Spinal cord (tissue), 10 donors: ENCODE measurements around the gene CGB8. TPM values are rescaled to one million over a fixed set of nuclear protein-coding genes. Genes with fewer than 3 reads are reported as not detected.
"Not testable (repeated sequence)": the region's sequence is repeated elsewhere in the genome, so short reads cannot be mapped to it uniquely, and the experiment has no call there.

Experiments
- DNase-seq, 6 donors: peaks; one replicate each; pipeline versions ENCODE4 v3.0.0 to v3.0.0-alpha.2; 2013 to 2015; ENCODE audit warnings: low spot score in 6 of 6, low read depth in 4 of 6
- H3K27ac ChIP-seq: one replicate; pipeline ENCODE4 v1.5.1; 2013; ENCODE audit warnings: low read depth, low read length, control low read depth
- H3K27me3 ChIP-seq: one replicate; pipeline ENCODE4 v1.6.1; 2013; ENCODE audit warnings: low read length; ENCODE audit not compliant: control insufficient read depth, insufficient read depth
- H3K36me3 ChIP-seq: one replicate; pipeline ENCODE4 v1.6.1; 2013; ENCODE audit warnings: low read length; ENCODE audit not compliant: control insufficient read depth, insufficient read depth
- H3K4me1 ChIP-seq: one replicate; pipeline ENCODE4 v1.6.1; 2013; ENCODE audit warnings: low read length; ENCODE audit not compliant: control insufficient read depth, insufficient read depth
- H3K4me3 ChIP-seq: one replicate; pipeline ENCODE4 v1.5.1; 2013; ENCODE audit warnings: low read depth, low read length, control low read depth
- H3K9me3 ChIP-seq: one replicate; pipeline ENCODE4 v1.6.1; 2013; ENCODE audit warnings: low read length; ENCODE audit not compliant: control insufficient read depth, insufficient read depth
- WGBS: methylation state at CpG from one replicate; pipeline ENCODE4 v1.1.5; 2013; ENCODE audit warnings: missing lambda C conversion rate; ENCODE audit not compliant: insufficient coverage; 5-methylcytosine and 5-hydroxymethylcytosine counted together
- polyA plus RNA-seq, 2 donors: library from polyadenylated mRNA; unstranded; fragments of 120-200 nt; gene quantifications; one replicate each; pipeline ENCODE4 v1.2.1, GENCODE V29; 2013; ENCODE audit not compliant: insufficient read length in 2 of 2
- total RNA-seq, 2 donors: library from RNA; depleted of rRNA in 1 of 2; stranded (reverse); fragments of 120-200 nt in 1 of 2; fragments of >200 nt in 1 of 2; gene quantifications; one replicate each; pipeline versions ENCODE4 v1.2.3 to v1.2.4, GENCODE V29; 2013 to 2014
- donor health status: healthy.

The CGB8 gene
- total and polyA plus RNA-seq, 4 donors, result 0.72 TPM; not detected in 3

DNA sequence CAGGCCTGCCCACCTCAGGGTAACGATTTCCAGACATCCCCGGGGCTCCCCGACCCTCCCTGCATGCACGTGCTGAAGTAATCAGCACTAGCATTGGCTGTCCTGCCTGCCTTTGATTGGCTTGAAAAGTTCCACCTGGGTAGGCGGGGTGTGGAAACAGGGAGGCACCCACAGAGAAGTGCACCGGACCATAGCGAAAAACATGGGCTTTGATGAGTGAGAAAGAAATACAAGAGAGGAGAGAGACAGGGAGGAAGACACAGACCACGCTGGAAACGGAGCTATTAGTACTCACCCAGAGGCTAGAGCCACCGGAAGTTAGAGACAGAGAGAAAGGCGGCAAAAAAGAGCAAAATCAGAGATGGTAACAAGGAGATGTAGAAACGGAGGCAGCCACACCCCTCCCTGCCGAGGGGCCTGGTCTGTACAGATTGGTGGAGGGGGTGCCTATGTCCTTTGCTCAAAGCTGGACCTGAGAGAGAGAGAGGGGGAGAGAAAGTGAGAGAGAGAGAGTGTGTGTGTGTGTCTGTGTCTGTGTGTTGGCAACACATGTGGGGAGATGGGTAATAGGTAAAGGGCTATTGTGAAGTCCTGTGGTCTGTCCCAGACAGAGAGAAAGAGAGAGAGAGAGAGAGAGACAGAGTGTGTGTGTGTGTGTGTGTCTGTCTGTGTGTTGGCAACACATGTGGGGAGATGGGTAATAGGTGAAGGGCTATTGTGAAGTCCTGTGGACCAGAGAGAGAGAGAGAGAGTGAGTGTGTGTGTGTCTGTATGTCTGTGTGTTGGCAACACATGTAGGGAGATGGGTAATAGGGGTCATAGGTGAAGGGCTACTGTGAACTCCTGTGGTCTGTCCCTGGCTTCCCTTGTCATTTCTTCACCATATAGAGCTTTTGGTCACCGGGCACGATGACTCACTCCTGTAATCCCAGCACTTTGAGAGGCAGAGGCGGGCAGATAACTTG lies 27.7 kb downstream of the CGB8 start:
- Histone ChIP-seq H3K4me3 (no peak overlapping the region), H3K27ac (no peak overlapping the region), H3K36me3 (peaks cover 7% of the 10 kb centered on the region), H3K9me3 (no peaks in the 10 kb centered on the region), H3K4me1 (peaks cover 31% of the 10 kb centered on the region), H3K27me3 (peaks cover 45% of the 10 kb centered on the region)
- DNase-seq, result no peak
- WGBS, result 45% methylated on average over 11 of the region's 16 CpGs

DNA sequence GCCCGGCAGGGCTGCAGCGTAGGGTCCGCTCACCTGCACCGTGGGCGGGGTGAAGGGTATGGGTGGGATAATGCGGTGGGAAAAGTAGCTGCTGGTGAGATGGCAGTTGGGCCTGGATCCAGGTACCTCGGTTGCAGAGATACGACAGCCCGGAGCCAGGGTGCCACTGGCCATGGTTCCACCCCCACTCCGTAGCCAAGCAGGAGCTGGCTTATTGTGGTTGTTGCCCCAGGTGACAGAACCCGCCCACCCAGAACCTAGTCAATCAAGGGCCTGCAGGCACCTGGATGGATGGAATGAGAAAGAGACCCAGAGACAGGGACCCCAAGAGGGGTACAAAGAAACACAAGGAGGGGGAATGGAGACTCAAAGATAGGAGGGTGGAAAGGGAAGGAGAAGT lies 28.6 kb downstream of the CGB8 start:
- no peak overlapping the region for H3K27ac ChIP-seq
- DNase-seq, result no peak
- peaks cover 31% of the 10 kb centered on the region for H3K4me1 ChIP-seq
- peaks cover 45% of the 10 kb centered on the region for H3K27me3 ChIP-seq
- H3K9me3 ChIP-seq, result no peaks in the 10 kb centered on the region
- H3K36me3 ChIP-seq, result peaks cover 16% of the 10 kb centered on the region
- WGBS, result 70% methylated on average over 10 of the region's 11 CpGs
- H3K4me3 ChIP-seq, result no peak overlapping the region

DNA sequence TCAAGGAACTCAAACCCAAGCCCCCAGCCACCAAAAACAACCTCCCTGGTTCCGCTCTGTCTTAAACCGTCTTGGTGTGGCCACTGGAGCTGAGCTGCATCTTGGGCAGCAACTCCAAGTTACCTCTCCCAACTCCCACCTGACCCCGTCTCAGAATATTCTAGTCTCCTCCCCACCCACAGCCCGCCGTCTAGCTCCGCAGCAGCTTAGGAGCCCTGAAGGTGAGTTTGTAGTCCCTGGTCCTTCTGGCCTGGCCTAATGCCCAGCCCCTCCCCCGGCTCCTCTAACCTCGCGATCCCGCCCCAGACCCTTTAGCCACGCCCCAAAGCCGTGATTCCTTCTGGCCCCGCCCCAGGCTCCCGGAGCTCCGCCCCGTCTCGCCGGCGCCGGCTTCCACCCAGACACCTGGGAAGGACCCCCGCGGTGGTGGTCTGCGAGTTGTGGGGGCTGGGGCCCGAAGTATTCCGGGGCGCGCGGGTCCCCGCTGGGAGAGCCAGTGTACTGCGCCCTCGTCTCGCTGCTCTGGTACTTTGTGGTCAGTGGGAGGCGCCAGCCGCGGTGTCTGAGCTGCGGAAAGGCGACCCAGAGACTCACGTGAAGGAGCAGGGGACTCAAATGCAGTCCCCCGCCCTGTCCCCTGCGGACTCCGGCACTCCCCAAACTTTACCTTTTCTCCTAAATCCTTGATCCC lies 29.5 kb downstream of the CGB8 start:
- WGBS, result 10% methylated on average over 39 of the region's 41 CpGs
- peak in 1 of 6 donors; percentile 28 for DNase-seq
- no peak overlapping the region for H3K4me3 ChIP-seq
- no peak overlapping the region for H3K27ac ChIP-seq
- peaks cover 45% of the 10 kb centered on the region for H3K27me3 ChIP-seq
- H3K36me3 ChIP-seq, result peaks cover 26% of the 10 kb centered on the region
- H3K4me1 ChIP-seq, result peaks cover 31% of the 10 kb centered on the region
- H3K9me3 ChIP-seq, result no peaks in the 10 kb centered on the region

DNA sequence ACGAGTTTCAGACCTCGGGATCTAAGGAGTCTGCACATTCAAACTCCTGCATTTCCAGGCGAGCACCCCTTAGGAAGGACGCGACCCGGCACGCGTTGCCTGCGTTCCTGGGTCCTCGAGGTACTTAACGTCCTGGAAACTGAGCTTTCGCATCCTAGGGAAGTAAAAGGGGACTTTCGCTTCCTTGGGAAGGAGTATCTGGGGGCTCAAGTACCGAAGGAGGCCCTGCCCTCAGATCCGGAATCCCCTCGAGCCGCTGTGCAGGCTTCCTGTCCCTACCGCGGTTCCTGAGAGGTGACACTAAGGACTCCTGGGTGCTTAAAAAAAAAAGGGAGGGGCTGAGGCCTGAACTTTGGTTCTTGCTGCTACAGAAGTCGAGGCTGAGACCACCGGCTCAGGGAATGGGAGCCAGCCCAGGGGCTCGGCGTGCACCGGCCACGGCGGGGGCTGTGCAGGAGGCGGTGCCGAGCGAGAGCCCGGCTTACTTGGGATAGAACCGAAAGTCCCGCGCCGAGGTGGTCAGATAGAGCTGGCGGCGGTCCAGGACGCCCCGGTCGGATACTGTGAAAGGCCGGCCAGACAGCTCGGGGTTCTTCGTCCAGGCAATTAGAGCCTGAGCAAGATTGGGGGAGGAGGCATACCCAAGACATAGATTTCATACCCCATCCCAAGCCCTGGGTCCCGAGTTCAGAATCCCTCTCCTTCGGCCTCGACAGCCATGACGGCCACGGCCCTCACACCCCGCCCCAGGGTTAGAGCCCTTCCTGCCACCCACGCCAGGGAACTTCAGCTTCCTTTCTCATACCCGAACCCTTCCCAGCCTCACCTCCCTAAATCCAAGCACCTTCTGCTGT lies 30.3 kb downstream of the CGB8 start:
- DNase-seq, result peak in 1 of 6 donors; percentile 11
- not testable (repeated sequence) for H3K9me3 ChIP-seq, H3K27ac ChIP-seq
- H3K4me1 ChIP-seq, result peaks cover 31% of the 10 kb centered on the region
- 11% methylated on average over 47 of the region's 50 CpGs for WGBS
- peaks cover 32% of the 10 kb centered on the region for H3K36me3 ChIP-seq
- peak overlapping the region; percentile 9 for H3K4me3 ChIP-seq
- H3K27me3 ChIP-seq, result peaks cover 45% of the 10 kb centered on the region

DNA sequence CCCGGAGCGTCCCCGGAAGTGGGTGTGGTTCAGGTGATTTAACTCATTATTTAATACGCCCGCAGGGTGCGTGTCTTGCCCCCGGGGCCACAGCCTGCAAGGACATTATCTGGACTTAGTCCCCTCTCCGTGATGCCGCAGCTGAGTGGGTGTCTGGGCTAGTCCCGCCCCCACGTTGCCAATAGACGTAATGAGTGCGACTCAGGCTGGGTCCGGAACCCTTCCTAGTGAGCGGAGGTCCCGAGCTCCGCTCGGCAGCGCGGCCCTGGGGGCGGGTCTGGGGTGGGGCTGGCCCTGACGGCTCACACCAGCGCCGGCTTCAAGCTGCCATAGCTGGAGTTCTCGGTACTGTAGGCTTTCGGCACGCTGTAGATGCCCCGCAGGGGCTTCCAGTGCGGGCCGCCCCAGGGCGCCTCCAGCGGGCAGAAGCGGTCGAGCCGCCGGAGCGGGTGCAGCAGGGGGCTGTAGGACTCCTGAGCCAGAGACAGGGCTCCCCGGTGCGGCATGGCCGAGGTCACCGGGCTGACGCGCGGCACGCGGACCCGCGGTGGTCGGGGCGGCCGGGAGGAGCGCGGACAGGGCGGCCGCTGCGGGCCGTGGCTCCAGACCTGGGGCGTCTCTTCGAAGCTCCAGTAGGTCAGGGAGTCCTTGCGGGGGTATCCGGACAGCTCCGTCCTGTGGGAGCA lies 31.1 kb downstream of the CGB8 start:
- under 1% methylated on average over 59 of the region's 62 CpGs for WGBS
- H3K4me3 ChIP-seq, result peak overlapping the region; percentile 29
- peaks cover 31% of the 10 kb centered on the region for H3K4me1 ChIP-seq
- no peaks in the 10 kb centered on the region for H3K9me3 ChIP-seq
- peak in 2 of 6 donors; percentile 20 to 44 for DNase-seq
- H3K27ac ChIP-seq, result no peak overlapping the region
- peaks cover 37% of the 10 kb centered on the region for H3K36me3 ChIP-seq
- peaks cover 45% of the 10 kb centered on the region for H3K27me3 ChIP-seq

DNA sequence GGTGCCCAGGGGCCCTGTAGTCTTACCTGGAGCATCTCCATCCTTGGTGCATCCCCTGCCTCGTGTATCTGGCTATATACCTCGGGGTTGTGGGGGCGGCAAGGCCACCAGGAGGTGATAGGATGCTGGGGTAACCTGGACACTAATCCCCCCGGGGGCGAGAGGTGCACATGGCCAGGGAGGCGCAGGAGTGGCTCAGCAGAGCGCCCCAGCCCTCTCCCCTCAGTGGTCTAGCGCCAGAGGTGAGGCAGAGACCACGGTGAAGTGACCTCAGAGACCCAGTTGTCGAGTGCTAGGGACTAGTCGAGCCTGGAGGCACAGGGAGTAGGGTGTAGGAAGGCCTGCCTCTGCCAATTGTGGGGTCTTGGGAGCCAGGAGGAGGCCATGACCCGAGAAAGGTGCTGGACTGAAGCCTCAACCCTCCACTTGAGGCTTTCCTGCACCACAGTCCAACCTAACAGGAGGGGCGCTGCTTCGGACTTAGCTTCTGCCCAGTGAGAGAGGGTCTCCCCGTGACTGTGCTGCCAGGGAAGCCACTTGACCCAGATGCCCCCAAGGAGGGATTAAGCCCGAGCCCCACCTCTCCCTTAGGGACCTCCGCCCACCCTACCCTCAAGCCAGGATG lies 31.8 kb downstream of the CGB8 start, which contains the start of gene LHB:
Gene LHB (minus strand): TSS at position 51 of the 625 bp plus-strand sequence. CDS start 10 bp downstream, at position 41.
- Histone ChIP-seq H3K27me3 (peaks cover 45% of the 10 kb centered on the region), H3K36me3 (peaks cover 44% of the 10 kb centered on the region), H3K4me1 (peaks cover 31% of the 10 kb centered on the region), H3K9me3 (no peaks in the 10 kb centered on the region), H3K4me3 (peak within 1 kb of the TSS; percentile 29), H3K27ac (no peak within 1 kb of the TSS)
- WGBS, result 75% methylated on average over 12 of the region's 17 CpGs
- no peak for DNase-seq

DNA sequence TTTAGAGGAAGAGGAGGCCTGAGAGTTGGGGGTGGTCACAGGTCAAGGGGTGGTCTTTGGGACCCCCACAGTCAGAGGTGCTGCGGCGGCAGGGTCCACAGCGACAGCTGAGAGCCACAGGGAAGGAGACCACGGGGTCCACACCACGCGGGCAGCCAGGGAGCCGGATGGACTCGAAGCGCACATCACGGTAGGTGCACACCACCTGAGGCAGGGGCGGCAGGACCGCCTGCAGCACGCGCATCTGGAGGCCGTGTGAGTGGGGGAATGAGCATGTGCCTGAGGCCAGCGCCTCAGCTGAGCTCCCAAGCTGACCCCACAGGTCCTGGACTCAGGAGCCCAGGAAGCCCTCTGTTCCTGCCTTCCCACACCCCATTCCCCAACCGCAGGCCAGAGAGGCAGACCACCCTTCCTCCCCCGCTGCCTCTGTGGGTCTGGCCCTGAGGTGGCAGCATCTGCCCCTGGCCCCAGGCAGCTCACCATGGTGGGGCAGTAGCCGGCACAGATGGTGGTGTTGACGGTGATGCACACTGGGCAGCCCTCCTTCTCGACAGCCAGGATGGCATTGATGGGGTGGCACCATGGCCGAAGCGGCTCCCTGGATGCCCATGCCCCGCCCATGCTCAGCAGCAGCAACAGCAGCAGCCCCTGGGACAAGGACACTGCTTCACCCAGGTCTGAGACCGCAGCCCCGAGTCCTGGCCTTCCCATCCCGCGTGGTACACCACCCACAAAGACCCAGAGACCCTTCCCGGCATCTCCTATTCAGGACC lies 32.7 kb downstream of the CGB8 start:
- Histone ChIP-seq H3K27ac (no peak overlapping the region), H3K9me3 (no peaks in the 10 kb centered on the region), H3K4me3 (no peak overlapping the region), H3K36me3 (peaks cover 53% of the 10 kb centered on the region), H3K4me1 (peaks cover 31% of the 10 kb centered on the region), H3K27me3 (peaks cover 40% of the 10 kb centered on the region)
- 95% methylated on average over 22 of the region's 29 CpGs for WGBS
- no peak for DNase-seq

DNA sequence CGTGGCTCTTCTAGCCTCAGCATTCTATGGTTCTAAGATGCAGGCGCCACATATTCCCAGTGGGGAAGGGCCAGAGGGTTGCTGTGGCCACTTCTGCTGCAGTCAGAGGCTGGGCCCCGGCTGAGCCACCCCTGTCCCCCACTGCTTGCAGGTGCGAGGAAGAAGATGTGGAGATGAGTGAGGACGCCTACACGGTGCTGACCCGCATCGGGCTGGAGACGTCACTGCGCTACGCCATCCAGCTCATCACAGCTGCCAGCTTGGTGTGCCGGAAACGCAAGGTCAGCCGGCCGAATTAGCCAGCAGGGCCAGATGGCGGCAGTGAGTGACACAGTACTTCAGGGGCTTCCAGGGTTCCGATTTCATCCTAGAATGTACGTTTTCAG lies 34.0 kb downstream of the CGB8 start:
- no peak for DNase-seq
- H3K27me3 ChIP-seq, result peaks cover 28% of the 10 kb centered on the region
- peaks cover 67% of the 10 kb centered on the region for H3K36me3 ChIP-seq
- no peak overlapping the region for H3K4me3 ChIP-seq
- H3K27ac ChIP-seq, result no peak overlapping the region
- H3K9me3 ChIP-seq, result no peaks in the 10 kb centered on the region
- WGBS, result 97% methylated on average over 18 of the region's 18 CpGs
- peaks cover 28% of the 10 kb centered on the region for H3K4me1 ChIP-seq
